ENCODE data around the gene NAP1L4. TPM values are rescaled to one million over a fixed set of nuclear protein-coding genes. Genes with fewer than 3 reads are reported as not detected.

Gene NAP1L4
- total and polyA plus RNA-seq, 2 donors (not counting 1 experiment from before 2014, with no cell fraction given) = 62.1 to 133 TPM

DNA sequence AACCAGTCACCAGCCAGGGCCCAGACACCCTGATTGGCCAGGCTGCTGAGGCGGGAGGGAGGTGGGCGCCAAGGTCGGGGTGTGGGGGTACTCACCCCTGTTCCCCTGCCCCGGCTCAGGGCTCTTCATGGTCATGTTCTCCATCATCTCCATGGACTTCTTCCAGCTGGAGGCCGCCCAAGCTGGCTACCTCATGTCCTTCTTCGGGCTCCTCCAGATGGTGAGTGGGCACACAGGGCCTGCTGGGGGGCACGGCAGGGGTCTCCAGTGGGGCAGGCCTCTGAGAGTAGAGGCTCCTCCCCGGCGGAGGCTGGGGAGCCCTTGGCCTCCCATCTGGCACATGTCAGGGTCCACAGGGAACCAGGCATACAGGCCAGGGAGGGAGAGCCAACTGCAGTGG, 72.9 kb downstream of the NAP1L4 start:
- Histone ChIP-seq H3K4me2 (replicated peaks; ENCODE audit: low read depth, low read length, poor library complexity, severe bottlenecking) (no peak overlapping the region), H3K4me1 (ENCODE audit: control insufficient read depth in 2 of 2, insufficient read depth in 2 of 2, low read length in 2 of 2) (peaks cover 2 to 5% of the 10 kb centered on the region in 2 donors), H3K36me3 (replicated peaks in 1 of 2; ENCODE audit: control extremely low read depth in 1 of 2, control insufficient read depth in 1 of 2, extremely low read depth in 1 of 2, insufficient read depth in 2 of 2, low read length in 1 of 2) (no peaks in the 10 kb centered on the region), H3K9me3 (ENCODE audit: control extremely low read depth in 1 of 3, control insufficient read depth in 2 of 3, insufficient read depth in 1 of 3, low read length in 2 of 3) (no peaks in the 10 kb centered on the region), H3K79me2 (ENCODE audit: control insufficient read depth, insufficient read depth, low read length) (no peaks in the 10 kb centered on the region), H3K27ac (ENCODE audit: low read length in 2 of 2) (no peak overlapping the region), H4K20me1 (ENCODE audit: control insufficient read depth, insufficient read depth, low read length, poor library complexity, severe bottlenecking) (no peaks in the 10 kb centered on the region), H3K9ac (ENCODE audit: low read length) (no peak overlapping the region), H2AFZ (ENCODE audit: insufficient read depth, low read depth, low read length, poor library complexity, severe bottlenecking) (no peak overlapping the region), H3K4me3 (ENCODE audit: control extremely low read depth in 1 of 5, extremely low read depth in 1 of 5, insufficient read depth in 1 of 5, low read depth in 2 of 5, low read length in 4 of 5) (no peak overlapping the region), H3K27me3 (replicated peaks in 1 of 4; ENCODE audit: control extremely low read depth in 1 of 4, control insufficient read depth in 3 of 4, insufficient read depth in 4 of 4, low read length in 3 of 4) (no peaks in the 10 kb centered on the region)
- intact Hi-C loops (cut with micrococcal nuclease) = no loop called here
- H3K27ac Mint-ChIP-seq = no peak overlapping the region
- ATAC-seq (ENCODE audit: low read depth) (no peak), DNase-seq (no peak)
- no peak overlapping the region for H3K4me3 Mint-ChIP-seq
- H3K9me3 Mint-ChIP-seq (ENCODE audit: insufficient read depth) = no peaks in the 10 kb centered on the region
- 95% methylated on average over 7 of the region's 9 CpGs for WGBS (ENCODE audit: insufficient coverage)
- CTCF ChIA-PET = no interaction called here
- no peaks in the 10 kb centered on the region for H3K27me3 Mint-ChIP-seq
- TF ChIP-seq EZH2 (IDR thresholded peaks at IDR 0.05; ENCODE audit: borderline replicate concordance, insufficient read depth, low read depth, low read length, poor library complexity, severe bottlenecking) (no peak), CTCF (IDR thresholded peaks at IDR 0.05) (no peak)
- POLR2A ChIA-PET = no interaction called here
- H3K4me1 Mint-ChIP-seq = peaks cover under 1% of the 10 kb centered on the region

DNA sequence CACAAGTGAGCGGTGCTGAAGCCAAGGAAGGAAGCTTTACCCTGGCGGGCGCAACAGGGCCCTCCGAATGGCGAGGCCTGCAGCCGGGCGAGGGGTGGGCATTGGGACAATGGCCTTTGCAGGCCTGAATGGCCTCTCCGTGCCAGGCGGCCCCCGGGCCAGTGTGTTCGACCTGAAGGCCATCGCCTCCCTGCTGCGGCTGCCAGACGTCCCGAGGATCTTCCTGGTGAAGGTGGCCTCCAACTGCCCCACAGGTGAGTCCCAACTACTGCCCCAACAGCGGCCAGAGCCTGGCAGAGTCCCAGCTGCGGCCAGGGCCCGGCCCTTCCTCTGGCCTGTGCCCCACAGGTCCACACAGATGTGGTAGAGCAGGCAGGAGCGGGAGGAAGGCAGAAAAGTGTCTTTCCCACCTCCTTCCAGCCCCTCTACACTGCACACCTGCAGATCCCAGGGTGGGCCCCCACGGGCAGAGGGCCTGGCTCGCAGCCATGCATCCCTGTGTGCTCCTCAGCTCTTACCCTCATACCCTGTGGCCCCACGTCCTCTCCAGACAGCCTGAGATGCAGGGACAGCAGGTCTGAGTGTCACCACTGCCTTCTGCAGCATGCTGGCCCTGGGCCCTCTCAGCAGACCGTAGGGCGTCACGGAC, 74.2 kb downstream of the NAP1L4 start:
- H2AFZ ChIP-seq (ENCODE audit: insufficient read depth, low read depth, low read length, poor library complexity, severe bottlenecking) = no peak overlapping the region
- H3K27ac ChIP-seq (ENCODE audit: low read length in 2 of 2) = no peak overlapping the region
- no peak for ATAC-seq (ENCODE audit: low read depth)
- ChIA-PET POLR2A (no interaction called here), CTCF (no interaction called here)
- Mint-ChIP-seq H3K27ac (no peak overlapping the region), H3K27me3 (no peaks in the 10 kb centered on the region), H3K9me3 (ENCODE audit: insufficient read depth) (no peaks in the 10 kb centered on the region), H3K4me1 (peaks cover 12% of the 10 kb centered on the region), H3K4me3 (no peak overlapping the region)
- no peak for TF ChIP-seq EZH2 (IDR thresholded peaks at IDR 0.05; ENCODE audit: borderline replicate concordance, insufficient read depth, low read depth, low read length, poor library complexity, severe bottlenecking)
- TF ChIP-seq CTCF (IDR thresholded peaks at IDR 0.05) = no peak
- 85% methylated on average over 24 of the region's 25 CpGs for WGBS (ENCODE audit: insufficient coverage)
- H3K9me3 ChIP-seq (ENCODE audit: control extremely low read depth in 1 of 3, control insufficient read depth in 2 of 3, insufficient read depth in 1 of 3, low read length in 2 of 3) = no peaks in the 10 kb centered on the region
- H3K4me2 ChIP-seq (replicated peaks; ENCODE audit: low read depth, low read length, poor library complexity, severe bottlenecking) = no peak overlapping the region
- no peak overlapping the region for H3K9ac ChIP-seq (ENCODE audit: low read length)
- no peaks in the 10 kb centered on the region for H3K27me3 ChIP-seq (replicated peaks in 1 of 4; ENCODE audit: control extremely low read depth in 1 of 4, control insufficient read depth in 3 of 4, insufficient read depth in 4 of 4, low read length in 3 of 4)
- intact Hi-C loops (cut with micrococcal nuclease) = no loop called here
- H4K20me1 ChIP-seq (ENCODE audit: control insufficient read depth, insufficient read depth, low read length, poor library complexity, severe bottlenecking) = no peaks in the 10 kb centered on the region
- no peaks in the 10 kb centered on the region for H3K36me3 ChIP-seq (replicated peaks in 1 of 2; ENCODE audit: control extremely low read depth in 1 of 2, control insufficient read depth in 1 of 2, extremely low read depth in 1 of 2, insufficient read depth in 2 of 2, low read length in 1 of 2)
- H3K79me2 ChIP-seq (ENCODE audit: control insufficient read depth, insufficient read depth, low read length) = no peaks in the 10 kb centered on the region
- no peak for DNase-seq
- H3K4me1 ChIP-seq (ENCODE audit: control insufficient read depth in 2 of 2, insufficient read depth in 2 of 2, low read length in 2 of 2) = peaks cover 12 to 17% of the 10 kb centered on the region in 2 donors
- H3K4me3 ChIP-seq (ENCODE audit: control extremely low read depth in 1 of 5, extremely low read depth in 1 of 5, insufficient read depth in 1 of 5, low read depth in 2 of 5, low read length in 4 of 5) = no peak overlapping the region

Measured in B cell (primary cell).